Tibial nerve (tissue), 4 donors: ENCODE measurements around the gene MYO1G. TPM values are rescaled to one million over a fixed set of nuclear protein-coding genes. Genes with fewer than 3 reads are reported as not detected.

Source experiments
- DNase-seq, 2 donors: peaks; one replicate each; pipeline ENCODE4 v3.0.0-alpha.2; 2019; ENCODE audit warnings: low spot score in 2 of 2
- H3K27ac ChIP-seq, 4 donors: fragments of 200-600 bp; sonication (generic) in 3 of 4; one replicate each; pipeline ENCODE4 v1.5.1; 2017 to 2019; ENCODE audit warnings: mild to moderate bottlenecking in 1 of 4
- H3K27me3 ChIP-seq, 2 donors: fragments of 200-600 bp; sonication (generic) in 1 of 2; one replicate each; pipeline versions ENCODE4 v1.5.1 to v1.6.0; 2017 to 2019
- H3K36me3 ChIP-seq, 3 donors: fragments of 200-600 bp; sonication (generic); one replicate each; pipeline ENCODE4 v1.5.1; 2018 to 2019
- H3K4me1 ChIP-seq, 4 donors: fragments of 200-600 bp; sonication (generic) in 3 of 4; one replicate each; pipeline ENCODE4 v1.5.1; 2017 to 2019
- H3K4me3 ChIP-seq, 4 donors: fragments of 200-600 bp; sonication (generic) in 3 of 4; one replicate each; pipeline ENCODE4 v1.5.1; 2017 to 2019; ENCODE audit warnings: mild to moderate bottlenecking in 1 of 4, moderate library complexity in 1 of 4
- H3K9me3 ChIP-seq, 4 donors: fragments of 200-600 bp; sonication (generic) in 3 of 4; one replicate each; pipeline ENCODE4 v1.5.1; 2017 to 2019
- EP300 ChIP-seq, 2 donors: sonication (generic); formaldehyde crosslinking; IDR thresholded peaks; one replicate each; pipeline ENCODE4 v1.6.1; 2017; ENCODE audit warnings: antibody characterized with exemption in 2 of 2, mild to moderate bottlenecking in 1 of 2
- POLR2A ChIP-seq, 2 donors: fragments of 450-650 bp; IDR thresholded peaks; one replicate each; pipeline ENCODE4 v1.6.1; 2017; ENCODE audit warnings: antibody characterized with exemption in 2 of 2, mild to moderate bottlenecking in 2 of 2, moderate library complexity in 2 of 2
- WGBS, 2 donors: methylation state at CpG; one replicate each; pipeline ENCODE4 v1.1.5; 2018; 5-methylcytosine and 5-hydroxymethylcytosine counted together
- total RNA-seq, 4 donors: library from RNA; depleted of rRNA; stranded (reverse); fragments of >200 nt; gene quantifications; one replicate each; pipeline ENCODE4 v1.1.0, GENCODE V29; 2016
- TF ChIP-seq, protein P1 (sequence below), 5 experiments: fragments of 200-600 bp in 3 of 5; fragments of 450-650 bp in 2 of 5; sonication (generic) in 3 of 5; IDR thresholded peaks; one replicate each; pipeline ENCODE4 v1.5.1; 2016 to 2019; ENCODE audit warnings: antibody characterized with exemption in 5 of 5, mild to moderate bottlenecking in 3 of 5, moderate library complexity in 2 of 5

MYO1G gene
- total RNA-seq, 4 donors from 2014 or later: 0.84 to 10.5 (median 3.3) TPM

DNA sequence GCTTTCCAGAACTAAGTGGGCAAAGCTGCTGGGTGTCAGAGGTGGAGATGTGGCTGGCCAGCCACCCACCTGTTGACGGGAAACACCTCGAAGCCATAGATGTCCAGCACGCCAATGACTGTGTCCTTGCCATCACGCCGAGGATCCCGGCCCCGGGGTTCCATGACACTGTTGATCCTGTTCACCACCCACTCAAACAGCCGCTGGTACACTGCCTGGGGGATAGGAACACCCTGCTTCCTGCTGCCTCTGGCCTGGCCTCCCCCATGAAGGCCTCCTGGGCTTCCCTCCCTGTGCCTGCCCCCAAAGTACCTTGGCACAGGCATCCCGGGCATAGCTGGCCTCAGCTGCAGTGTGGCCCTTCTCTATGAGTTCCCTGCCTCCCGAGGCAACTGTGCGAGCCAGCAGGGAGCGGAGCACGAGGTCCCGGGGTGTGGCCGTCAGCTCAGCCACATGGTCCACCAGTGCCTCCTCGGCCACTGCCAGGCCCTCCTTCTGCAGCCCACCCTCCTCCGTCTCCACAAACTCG, 8.2 kb downstream of the MYO1G start:
- Histone ChIP-seq H3K9me3 (no peaks in the 10 kb centered on the region), H3K36me3 (peaks cover 0 to 8% (median 0%) of the 10 kb centered on the region in 3 donors), H3K4me1 (peaks cover 0 to 11% (median 0%) of the 10 kb centered on the region in 4 donors), H3K27ac (no peak overlapping the region), H3K27me3 (no peaks in the 10 kb centered on the region), H3K4me3 (no peak overlapping the region)
- no peak for TF ChIP-seq EP300 (IDR thresholded peaks at IDR 0.05)
- TF ChIP-seq, protein P1, sequence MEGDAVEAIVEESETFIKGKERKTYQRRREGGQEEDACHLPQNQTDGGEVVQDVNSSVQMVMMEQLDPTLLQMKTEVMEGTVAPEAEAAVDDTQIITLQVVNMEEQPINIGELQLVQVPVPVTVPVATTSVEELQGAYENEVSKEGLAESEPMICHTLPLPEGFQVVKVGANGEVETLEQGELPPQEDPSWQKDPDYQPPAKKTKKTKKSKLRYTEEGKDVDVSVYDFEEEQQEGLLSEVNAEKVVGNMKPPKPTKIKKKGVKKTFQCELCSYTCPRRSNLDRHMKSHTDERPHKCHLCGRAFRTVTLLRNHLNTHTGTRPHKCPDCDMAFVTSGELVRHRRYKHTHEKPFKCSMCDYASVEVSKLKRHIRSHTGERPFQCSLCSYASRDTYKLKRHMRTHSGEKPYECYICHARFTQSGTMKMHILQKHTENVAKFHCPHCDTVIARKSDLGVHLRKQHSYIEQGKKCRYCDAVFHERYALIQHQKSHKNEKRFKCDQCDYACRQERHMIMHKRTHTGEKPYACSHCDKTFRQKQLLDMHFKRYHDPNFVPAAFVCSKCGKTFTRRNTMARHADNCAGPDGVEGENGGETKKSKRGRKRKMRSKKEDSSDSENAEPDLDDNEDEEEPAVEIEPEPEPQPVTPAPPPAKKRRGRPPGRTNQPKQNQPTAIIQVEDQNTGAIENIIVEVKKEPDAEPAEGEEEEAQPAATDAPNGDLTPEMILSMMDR (IDR thresholded peaks at IDR 0.05): no peak
- TF ChIP-seq POLR2A (IDR thresholded peaks at IDR 0.05): no peak
- DNase-seq: no peak
- 84 to 85% methylated on average over 14 to 16 of the region's 18 CpGs for WGBS, 2 donors

DNA sequence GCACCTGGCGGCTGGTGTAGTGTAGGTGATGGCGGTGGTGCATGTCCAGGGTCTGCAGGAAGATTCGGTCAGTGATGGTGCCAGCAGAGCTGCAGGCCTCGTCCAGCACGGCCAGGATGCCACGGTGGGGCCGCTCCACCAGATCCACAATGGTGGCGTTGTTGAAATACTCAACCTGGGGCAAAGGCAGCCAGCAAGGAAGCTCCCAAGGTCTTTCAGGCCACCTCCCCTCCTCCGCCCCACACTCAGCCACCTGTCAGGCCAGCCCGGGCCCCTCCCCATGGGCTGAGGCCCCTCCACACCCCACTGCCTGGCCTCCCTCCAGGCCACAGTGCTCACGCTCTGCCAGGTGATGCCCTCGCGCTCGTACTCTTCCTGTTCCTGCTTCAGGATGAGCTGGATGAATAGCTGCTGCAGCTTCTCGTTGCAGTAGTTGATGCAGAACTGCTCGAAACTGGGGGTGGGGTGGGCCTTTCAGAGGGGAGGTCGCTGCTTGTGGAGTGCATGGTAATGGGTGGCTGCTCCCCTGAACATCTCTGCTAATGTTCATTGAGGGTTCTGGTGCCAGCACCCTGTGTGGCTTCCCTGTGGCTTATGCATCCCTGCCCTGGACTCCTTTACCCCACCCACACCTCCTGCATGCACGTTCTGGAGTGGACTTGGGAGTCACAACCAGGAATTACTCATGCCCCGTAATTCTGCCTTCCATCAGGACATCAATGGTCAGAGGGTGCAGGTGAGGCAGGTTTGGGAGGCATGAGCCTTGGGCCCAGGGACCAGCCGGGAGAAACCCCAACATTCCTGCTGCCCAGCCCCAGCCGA, 8.9 kb downstream of the MYO1G start:
- H3K27ac ChIP-seq: no peak overlapping the region
- H3K36me3 ChIP-seq: peaks cover 0 to 1% (median 0%) of the 10 kb centered on the region in 3 donors
- H3K4me3 ChIP-seq: no peak overlapping the region
- no peaks in the 10 kb centered on the region for H3K9me3 ChIP-seq
- H3K27me3 ChIP-seq: no peaks in the 10 kb centered on the region
- TF ChIP-seq, protein P1 (IDR thresholded peaks at IDR 0.05): no peak
- WGBS, 2 donors: 73 to 84% methylated on average over 15 to 18 of the region's 21 CpGs
- no peak for DNase-seq
- peaks cover 0 to 11% (median 0%) of the 10 kb centered on the region in 4 donors for H3K4me1 ChIP-seq

DNA sequence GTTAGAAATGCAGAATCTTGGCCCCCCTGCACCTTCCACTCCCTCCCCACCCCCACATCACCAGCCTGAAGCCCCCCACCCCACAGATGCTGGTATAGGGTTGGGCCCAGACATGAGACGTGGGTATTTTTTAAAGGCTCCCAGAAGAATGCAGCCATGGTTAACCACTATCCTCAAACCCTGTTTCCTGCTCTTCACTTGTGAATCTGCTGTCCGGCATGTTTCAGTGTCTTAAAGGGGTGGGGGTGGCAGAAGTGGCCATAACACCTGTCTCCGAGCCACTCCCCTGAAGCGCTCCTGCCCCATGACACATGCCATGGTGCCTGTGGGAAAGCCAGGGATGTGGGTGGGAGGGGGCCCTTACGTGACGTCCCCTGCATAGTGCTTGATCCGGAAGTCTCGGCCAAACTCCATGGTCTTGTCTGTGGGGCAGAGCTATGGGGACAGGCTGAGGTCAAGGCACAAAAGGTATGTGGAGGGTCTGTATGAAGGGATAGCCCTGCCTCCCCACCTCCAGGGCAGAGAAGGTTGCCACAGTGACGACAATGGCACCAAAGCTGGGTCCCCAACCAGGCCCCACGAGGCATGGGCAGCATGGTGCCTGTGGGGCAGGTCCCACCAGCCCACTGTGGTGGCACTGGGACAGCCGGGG, 9.6 kb downstream of the MYO1G start:
- TF ChIP-seq POLR2A (IDR thresholded peaks at IDR 0.05) (no peak), EP300 (IDR thresholded peaks at IDR 0.05) (no peak)
- TF ChIP-seq, protein P1 (IDR thresholded peaks at IDR 0.05): no peak
- 90 to 93% methylated on average over 9 to 10 of the region's 11 CpGs for WGBS, 2 donors
- peaks cover 0 to 11% (median 0%) of the 10 kb centered on the region in 4 donors for H3K4me1 ChIP-seq
- H3K4me3 ChIP-seq: no peak overlapping the region
- no peaks in the 10 kb centered on the region for H3K27me3 ChIP-seq
- no peaks in the 10 kb centered on the region for H3K9me3 ChIP-seq
- DNase-seq: no peak
- H3K36me3 ChIP-seq: no peaks in the 10 kb centered on the region
- H3K27ac ChIP-seq: no peak overlapping the region

DNA sequence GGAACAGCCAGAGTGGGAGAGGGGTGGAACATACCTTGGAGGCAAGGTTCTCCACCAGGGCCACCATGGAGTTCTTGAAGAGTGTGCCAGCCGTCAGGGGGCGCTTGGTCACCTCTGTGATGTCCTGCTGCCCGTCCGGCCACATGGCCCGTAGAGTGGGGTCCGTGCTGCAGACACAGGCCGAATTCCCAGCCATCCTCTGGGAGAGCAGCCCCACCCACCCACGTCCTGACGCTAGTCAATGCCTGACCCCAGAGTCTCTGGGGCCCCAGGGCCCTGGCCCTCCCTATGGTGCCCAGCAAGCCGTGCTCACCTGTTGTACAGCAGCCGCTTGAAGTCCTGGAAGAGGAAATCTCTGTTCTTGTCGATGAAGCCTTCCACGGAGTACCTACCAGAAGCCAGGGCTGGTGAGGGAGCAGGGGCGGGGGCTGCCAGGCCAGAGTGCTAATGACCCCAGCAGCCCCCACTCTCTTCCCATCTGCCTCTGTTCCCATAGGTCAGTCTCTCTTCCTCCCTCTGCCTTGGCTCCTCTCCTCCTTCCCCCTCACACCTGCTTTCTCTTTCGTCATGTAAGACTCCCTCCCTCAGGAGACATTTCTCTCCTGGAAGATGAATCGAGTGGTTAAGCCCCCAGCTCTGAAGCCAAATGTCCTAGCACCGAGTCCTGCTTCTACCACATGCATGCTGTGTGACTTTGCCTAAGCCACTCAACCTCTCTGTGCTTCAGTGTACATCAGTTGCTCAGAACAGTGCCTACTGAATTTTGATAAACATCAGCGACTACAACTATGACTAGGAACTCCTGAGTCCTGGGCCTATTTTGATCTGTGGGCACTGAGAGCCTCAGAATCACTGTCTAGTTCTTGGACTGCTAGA, 11.0 kb downstream of the MYO1G start:
- Histone ChIP-seq H3K9me3 (no peaks in the 10 kb centered on the region), H3K4me3 (no peak overlapping the region), H3K27me3 (peaks cover 0 to 6% of the 10 kb centered on the region in 2 donors), H3K36me3 (no peaks in the 10 kb centered on the region), H3K4me1 (peaks cover 0 to 15% (median 4%) of the 10 kb centered on the region in 4 donors), H3K27ac (no peak overlapping the region)
- 52 to 73% methylated on average over 17 to 18 of the region's 18 CpGs for WGBS, 2 donors
- TF ChIP-seq EP300 (IDR thresholded peaks at IDR 0.05): no peak
- TF ChIP-seq, protein P1 (IDR thresholded peaks at IDR 0.05): peak in 2 of 5 experiments; percentile 15 to 29
- DNase-seq: no peak
